Liver (tissue), 9 donors: ENCODE results near the gene SLC9A1. TPM values are rescaled to one million over a fixed set of nuclear protein-coding genes. Genes with fewer than 3 reads are reported as not detected.
"Not testable (repeated sequence)": the region's sequence is repeated elsewhere in the genome, so short reads cannot be mapped to it uniquely, and the experiment has no call there.

ENCODE experiments used
- DNase-seq: peaks from one replicate; pipeline ENCODE4 v3.0.0-alpha.2; 2017; ENCODE audit warnings: low spot score
- H3K27ac ChIP-seq, 2 donors: one replicate each; pipeline ENCODE4 v1.7.0; 2013; ENCODE audit warnings: inconsistent platforms in 2 of 2, low read length in 2 of 2, control low read depth in 1 of 2, low read depth in 1 of 2, mild to moderate bottlenecking in 1 of 2
- H3K27me3 ChIP-seq, 4 donors: one replicate each; pipeline versions ENCODE4 v1.6.1 to v1.7.0; 2013; ENCODE audit warnings: low read length in 3 of 4, inconsistent platforms in 1 of 4, mild to moderate bottlenecking in 1 of 4, moderate library complexity in 1 of 4; ENCODE audit not compliant: control insufficient read depth in 4 of 4, insufficient read depth in 4 of 4
- H3K36me3 ChIP-seq, 4 donors: one replicate each; pipeline versions ENCODE4 v1.6.1 to v1.7.0; 2013; ENCODE audit warnings: low read length in 3 of 4, mild to moderate bottlenecking in 3 of 4, low read depth in 1 of 4, moderate library complexity in 1 of 4; ENCODE audit not compliant: control insufficient read depth in 4 of 4, insufficient read depth in 3 of 4
- H3K4me1 ChIP-seq, 4 donors: one replicate each; pipeline versions ENCODE4 v1.6.1 to v1.7.0; 2013; ENCODE audit warnings: low read length in 3 of 4, mild to moderate bottlenecking in 3 of 4, moderate library complexity in 1 of 4; ENCODE audit not compliant: control insufficient read depth in 4 of 4, insufficient read depth in 4 of 4
- H3K4me3 ChIP-seq, 3 donors: one replicate each; pipeline versions ENCODE4 v1.6.1 to v1.7.0; 2013; ENCODE audit warnings: low read length in 3 of 3, control low read depth in 1 of 3, low read depth in 1 of 3, mild to moderate bottlenecking in 1 of 3
- H3K9ac ChIP-seq, 2 donors: one replicate each; pipeline ENCODE4 v1.7.0; 2013; ENCODE audit warnings: low read length in 2 of 2, mild to moderate bottlenecking in 2 of 2, moderate library complexity in 2 of 2, control low read depth in 1 of 2, low read depth in 1 of 2
- H3K9me3 ChIP-seq, 4 donors: one replicate each; pipeline versions ENCODE4 v1.6.1 to v1.7.0; 2013; ENCODE audit warnings: low read length in 3 of 4; ENCODE audit not compliant: control insufficient read depth in 4 of 4
- CTCF ChIP-seq: fragments of 150-350 bp; IDR thresholded peaks from 2 replicates; pipeline ENCODE4 v1.5.1; 2017; ENCODE audit warnings: improper control_type of control experiment, low read depth, low read length; ENCODE audit not compliant: missing input control
- EGR1 ChIP-seq, 2 donors: IDR thresholded peaks; 2 replicates each; pipeline ENCODE4 v1.6.1; 2016 to 2018; ENCODE audit warnings: antibody characterized with exemption in 2 of 2, low read depth in 2 of 2
- FOXA1 ChIP-seq: IDR thresholded peaks from 2 replicates; pipeline ENCODE4 v1.6.1; 2016; ENCODE audit warnings: antibody characterized with exemption
- FOXA2 ChIP-seq: IDR thresholded peaks from 2 replicates; pipeline ENCODE4 v1.6.1; 2016; ENCODE audit warnings: antibody characterized with exemption
- GABPA ChIP-seq, 2 donors: IDR thresholded peaks in 1 of 2; conservative IDR thresholded peaks in 1 of 2; 2 replicates each; pipeline ENCODE4 v1.6.1; 2016; ENCODE audit warnings: antibody characterized with exemption in 2 of 2, mild to moderate bottlenecking in 1 of 2, moderate library complexity in 1 of 2
- HNF4A ChIP-seq, 2 donors: conservative IDR thresholded peaks; 2 replicates each; pipeline ENCODE4 v1.6.1; 2016; ENCODE audit warnings: antibody characterized with exemption in 2 of 2, mild to moderate bottlenecking in 2 of 2
- HNF4G ChIP-seq: IDR thresholded peaks from 2 replicates; pipeline ENCODE4 v1.6.1; 2016; ENCODE audit warnings: antibody characterized with exemption
- JUND ChIP-seq, 2 donors: IDR thresholded peaks; 2 replicates each; pipeline ENCODE4 v1.6.1; 2016; ENCODE audit warnings: antibody characterized with exemption in 2 of 2
- MAX ChIP-seq: IDR thresholded peaks from 2 replicates; pipeline ENCODE4 v1.6.1; 2016; ENCODE audit warnings: antibody characterized with exemption
- NR2F2 ChIP-seq: IDR thresholded peaks from 2 replicates; pipeline ENCODE4 v1.6.1; 2016; ENCODE audit warnings: antibody characterized with exemption
- RAD21 ChIP-seq, 2 donors: IDR thresholded peaks; 2 replicates each; pipeline ENCODE4 v1.6.1; 2016; ENCODE audit warnings: antibody characterized with exemption in 2 of 2, mild to moderate bottlenecking in 2 of 2
- REST ChIP-seq: IDR thresholded peaks from 2 replicates; pipeline ENCODE4 v1.6.1; 2016; ENCODE audit warnings: antibody characterized with exemption, mild to moderate bottlenecking
- RXRA ChIP-seq, 2 donors: IDR thresholded peaks; 2 replicates each; pipeline ENCODE4 v1.6.1; 2017 to 2018; ENCODE audit warnings: antibody characterized with exemption in 2 of 2, mild to moderate bottlenecking in 1 of 2
- TAF1 ChIP-seq: conservative IDR thresholded peaks from 2 replicates; pipeline ENCODE4 v1.6.1; 2016; ENCODE audit warnings: antibody characterized with exemption, mild to moderate bottlenecking
- YY1 ChIP-seq: IDR thresholded peaks from 2 replicates; pipeline ENCODE4 v1.6.1; 2016; ENCODE audit warnings: antibody characterized with exemption, mild to moderate bottlenecking
- WGBS: extraction: QIAGEN DNeasy Blood & Tissue Kit; methylation state at CpG from one replicate; pipeline ENCODE4 v1.1.7; 2013; 5-methylcytosine and 5-hydroxymethylcytosine counted together
- polyA plus RNA-seq, 2 donors: library from polyadenylated mRNA; stranded (reverse) in 1 of 2; unstranded in 1 of 2; fragments of 200-250 nt in 1 of 2; fragments of >200 nt in 1 of 2; fragmentation: Nextera tagmentation in 1 of 2; extraction: Ambion mirVana in 1 of 2; gene quantifications; one replicate each; pipeline versions ENCODE4 v1.2.1 to v1.2.3, GENCODE V29; 2013 to 2015
- total RNA-seq, 2 donors: library from RNA; depleted of rRNA; stranded (reverse); fragments of >200 nt; gene quantifications; one replicate each; pipeline ENCODE4 v1.2.3, GENCODE V29; 2014
- TF ChIP-seq, protein P1 (sequence below): IDR thresholded peaks from 2 replicates; pipeline ENCODE4 v1.6.1; 2016; ENCODE audit warnings: antibody characterized with exemption
- donor health status: healthy.
- donor health status: healthy.
- donor health status: healthy.
- donor health status: healthy.
- donor health status: healthy.

SLC9A1 gene
- total and polyA plus RNA-seq, 4 donors = 1.3 to 3.2 (median 1.5) TPM

- DNase-seq = no peak
- H3K36me3 ChIP-seq = no peaks in the 10 kb centered on the region
- no peak for TF ChIP-seq FOXA2
- TF ChIP-seq RAD21 (IDR thresholded peaks at IDR 0.05) = no peak
- TF ChIP-seq NR2F2 = no peak
- TF ChIP-seq FOXA1 = no peak
- TF ChIP-seq, protein P1, sequence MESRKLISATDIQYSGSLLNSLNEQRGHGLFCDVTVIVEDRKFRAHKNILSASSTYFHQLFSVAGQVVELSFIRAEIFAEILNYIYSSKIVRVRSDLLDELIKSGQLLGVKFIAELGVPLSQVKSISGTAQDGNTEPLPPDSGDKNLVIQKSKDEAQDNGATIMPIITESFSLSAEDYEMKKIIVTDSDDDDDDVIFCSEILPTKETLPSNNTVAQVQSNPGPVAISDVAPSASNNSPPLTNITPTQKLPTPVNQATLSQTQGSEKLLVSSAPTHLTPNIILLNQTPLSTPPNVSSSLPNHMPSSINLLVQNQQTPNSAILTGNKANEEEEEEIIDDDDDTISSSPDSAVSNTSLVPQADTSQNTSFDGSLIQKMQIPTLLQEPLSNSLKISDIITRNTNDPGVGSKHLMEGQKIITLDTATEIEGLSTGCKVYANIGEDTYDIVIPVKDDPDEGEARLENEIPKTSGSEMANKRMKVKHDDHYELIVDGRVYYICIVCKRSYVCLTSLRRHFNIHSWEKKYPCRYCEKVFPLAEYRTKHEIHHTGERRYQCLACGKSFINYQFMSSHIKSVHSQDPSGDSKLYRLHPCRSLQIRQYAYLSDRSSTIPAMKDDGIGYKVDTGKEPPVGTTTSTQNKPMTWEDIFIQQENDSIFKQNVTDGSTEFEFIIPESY = no peak
- TF ChIP-seq GABPA (IDR thresholded peaks at IDR 0.05 in 1 of 2, conservative IDR thresholded peaks at IDR 0.05 in 1 of 2) = no peak
- TF ChIP-seq EGR1 (IDR thresholded peaks at IDR 0.05; ENCODE audit: low read depth in 2 of 2) = no peak
- no peak overlapping the region for H3K4me3 ChIP-seq
- no peak overlapping the region for H3K9ac ChIP-seq
- H3K27ac ChIP-seq = no peak overlapping the region
- 97% methylated on average over 26 of the region's 26 CpGs for WGBS
- H3K4me1 ChIP-seq = no peaks in the 10 kb centered on the region
- H3K27me3 ChIP-seq = no peaks in the 10 kb centered on the region
- H3K9me3 ChIP-seq = no peaks in the 10 kb centered on the region
These were observed 22.0 kb upstream of the SLC9A1 start for GRCh38 chr1:27176954-27177353.

DNA sequence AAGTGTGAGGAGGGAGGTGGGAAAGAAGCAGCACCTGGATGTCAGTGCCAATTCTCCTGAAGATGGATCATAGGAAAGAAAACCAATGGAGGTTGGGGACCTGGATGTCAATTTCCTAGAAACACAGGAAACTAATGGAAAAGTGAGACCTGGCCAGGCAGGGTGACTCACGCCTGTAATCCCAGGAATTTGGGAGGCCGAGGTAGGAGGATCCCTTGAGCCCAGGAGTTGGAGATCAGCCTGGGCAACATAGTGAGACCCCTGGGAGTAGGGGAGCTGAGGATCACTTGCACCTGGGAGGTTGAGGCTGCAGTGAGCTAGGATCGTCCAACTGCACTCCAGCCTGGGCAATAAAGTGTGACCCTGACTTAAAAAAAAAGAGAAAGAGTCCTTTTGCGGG is 21.4 kb upstream of the SLC9A1 start:
- H3K27ac ChIP-seq = no peak overlapping the region

GRCh38 chr1:27172992-27173391 is 18.1 kb upstream of the SLC9A1 start:
- not testable (repeated sequence) for H3K4me3 ChIP-seq, H3K27me3 ChIP-seq, H3K9me3 ChIP-seq, H3K4me1 ChIP-seq, H3K27ac ChIP-seq, H3K9ac ChIP-seq, H3K36me3 ChIP-seq, DNase-seq
- 89% methylated on average over 5 of the region's 5 CpGs for whole genome bisulfite sequencing

More for the DNA sequence above, 21.4 kb upstream of the SLC9A1 start:
- no peak overlapping the region for H3K9ac ChIP-seq
- no peaks in the 10 kb centered on the region for H3K27me3 ChIP-seq
- TF ChIP-seq MAX (no peak), JUND (IDR thresholded peaks at IDR 0.05) (no peak), FOXA2 (no peak), REST (no peak), EGR1 (IDR thresholded peaks at IDR 0.05; ENCODE audit: low read depth in 2 of 2) (no peak), FOXA1 (no peak), HNF4A (conservative IDR thresholded peaks at IDR 0.05) (no peak), YY1 (no peak), TAF1 (no peak), CTCF (no peak), HNF4G (no peak), RXRA (IDR thresholded peaks at IDR 0.05) (no peak)
- H3K4me1 ChIP-seq = no peaks in the 10 kb centered on the region
- H3K9me3 ChIP-seq = no peaks in the 10 kb centered on the region
- DNase-seq = no peak
- 96% methylated on average over 4 of the region's 4 CpGs for WGBS
- no peaks in the 10 kb centered on the region for H3K36me3 ChIP-seq
- no peak overlapping the region for H3K4me3 ChIP-seq
